ENCODE results near the gene FCHSD1. TPM values are rescaled to one million over a fixed set of nuclear protein-coding genes. Genes with fewer than 3 reads are reported as not detected.

Gene FCHSD1
- polyA plus RNA-seq, 1 of the 3 experiments (the other 2 are of a cell fraction) = 49.2 TPM

- ChIA-PET CTCF (interaction anchor here (0.6 to 16.8 kb wide), 55 partner anchors 9 to 334 kb away, joined by 3 to 451 read pairs (median 5); partner anchors contain the start of genes ARAP3, FCHSD1, HDAC3 and PCDH1), POLR2A (interaction anchor here (1.0 to 1.4 kb wide), 4 partner anchors 19 to 251 kb away, joined by 3 to 4 read pairs (median 4); partner anchors contain the start of gene DELE1)
- Histone ChIP-seq H3K27ac (ENCODE audit: low read depth in 2 of 2, low read length in 1 of 2) (no peak overlapping the region), H3K27me3 (ENCODE audit: insufficient read depth) (peaks cover 26% of the 10 kb centered on the region), H3K4me2 (no peak overlapping the region), H3K4me1 (ENCODE audit: control insufficient read depth in 1 of 2, insufficient read depth in 2 of 2, low read depth in 1 of 2, low read length in 1 of 2) (peaks cover 0 to 21% of the 10 kb centered on the region in 2 experiments; a peak in 2 of 4 replicates), H3K9me3 (no peaks in the 10 kb centered on the region), H3F3A (replicated peaks; ENCODE audit: insufficient read depth) (no peaks in the 10 kb centered on the region), H4K20me1 (ENCODE audit: insufficient read depth) (no peaks in the 10 kb centered on the region), H3K9ac (no peak overlapping the region), H3K36me3 (replicated peaks in 1 of 2; ENCODE audit: control insufficient read depth in 1 of 2, insufficient read depth in 2 of 2, low read length in 1 of 2) (no peaks in the 10 kb centered on the region), H3K9me2 (no peaks in the 10 kb centered on the region), H3K79me2 (ENCODE audit: insufficient read depth) (no peaks in the 10 kb centered on the region), H2AFZ (ENCODE audit: low read depth) (no peak overlapping the region), H3K4me3 (ENCODE audit: low read depth in 2 of 2, low read length in 1 of 2) (no peak overlapping the region)
- no peak for DNase-seq
- TF ChIP-seq NFIC (IDR thresholded peaks at IDR 0.05; ENCODE audit: borderline replicate concordance) = no peak
- TF ChIP-seq RAD21 (IDR thresholded peaks at IDR 0.05; ENCODE audit: low read length) = no peak
- 56% methylated on average over 9 of the region's 9 CpGs for WGBS (ENCODE audit: low lambda C conversion rate)
These were observed 40.2 kb upstream of the FCHSD1 start for GRCh38 chr5:141691286-141691866.

DNA sequence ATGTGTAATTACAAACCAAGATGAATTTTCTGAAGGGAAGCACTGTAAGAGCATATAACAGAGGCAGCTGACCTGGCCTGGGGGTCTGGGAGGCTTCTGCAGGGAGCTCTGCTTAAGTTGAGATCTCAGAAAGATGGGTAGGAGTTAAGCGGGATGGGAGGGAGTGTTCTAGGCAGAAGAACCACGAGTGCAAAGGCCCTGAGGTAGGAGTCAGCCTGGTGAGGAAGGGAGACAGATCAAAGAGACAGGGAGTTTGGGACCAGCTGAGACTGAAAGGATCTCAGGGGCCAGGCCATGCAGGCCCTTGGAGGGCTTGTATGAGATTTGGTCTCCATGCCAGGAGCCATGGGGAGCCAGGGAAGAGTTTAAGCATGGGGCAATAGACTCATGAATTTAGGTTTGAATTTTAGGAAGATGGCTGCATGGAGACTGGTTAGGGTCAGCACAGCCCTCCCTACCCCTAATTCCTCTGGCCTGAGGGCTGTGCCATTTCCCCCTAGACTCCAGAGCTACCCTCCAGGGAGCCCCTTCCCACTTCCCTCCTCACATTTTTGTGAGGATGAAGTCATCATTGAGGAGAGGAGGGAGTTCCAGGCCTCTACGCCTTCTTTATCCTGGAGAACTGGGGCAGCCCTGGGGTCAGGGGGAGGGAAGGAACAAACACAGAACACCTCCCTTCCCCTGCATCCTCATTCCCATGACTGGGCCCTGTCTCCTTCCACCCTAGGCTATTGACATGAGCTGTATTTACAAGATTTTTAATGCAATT is 35.6 kb upstream of the FCHSD1 start:
- DNase-seq = no peak
- WGBS (ENCODE audit: low lambda C conversion rate) = 91% methylated on average over 3 of the region's 3 CpGs
- Histone ChIP-seq H3K9me3 (no peaks in the 10 kb centered on the region), H4K20me1 (ENCODE audit: insufficient read depth) (no peaks in the 10 kb centered on the region), H3K27me3 (ENCODE audit: insufficient read depth) (peaks cover 19% of the 10 kb centered on the region; the same call in 1 of the 2 replicates), H3K79me2 (ENCODE audit: insufficient read depth) (no peaks in the 10 kb centered on the region), H3K9ac (no peak overlapping the region), H3F3A (replicated peaks; ENCODE audit: insufficient read depth) (peaks cover 14% of the 10 kb centered on the region), H3K27ac (ENCODE audit: low read depth in 2 of 2, low read length in 1 of 2) (no peak overlapping the region), H3K4me3 (ENCODE audit: low read depth in 2 of 2, low read length in 1 of 2) (no peak overlapping the region), H3K4me1 (ENCODE audit: control insufficient read depth in 1 of 2, insufficient read depth in 2 of 2, low read depth in 1 of 2, low read length in 1 of 2) (peaks cover 4 to 18% of the 10 kb centered on the region in 2 experiments; a peak in 3 of 4 replicates), H2AFZ (ENCODE audit: low read depth) (no peak overlapping the region), H3K4me2 (no peak overlapping the region), H3K36me3 (replicated peaks in 1 of 2; ENCODE audit: control insufficient read depth in 1 of 2, insufficient read depth in 2 of 2, low read length in 1 of 2) (no peaks in the 10 kb centered on the region), H3K9me2 (no peaks in the 10 kb centered on the region)
- ChIA-PET POLR2A (no interaction called here), CTCF (interaction anchor here (0.7 to 5.5 kb wide), 6 partner anchors 22 to 273 kb away, joined by 3 to 20 read pairs (median 7); partner anchors contain the start of gene PCDH1)
- TF ChIP-seq CHD2 (IDR thresholded peaks at IDR 0.05; ENCODE audit: low read length, partially characterized antibody) = no peak
- no peak for TF ChIP-seq TCF12 (IDR thresholded peaks at IDR 0.05)
- no peak for TF ChIP-seq USF1 (IDR thresholded peaks at IDR 0.05; ENCODE audit: borderline replicate concordance, low read depth)
- TF ChIP-seq, protein P1, sequence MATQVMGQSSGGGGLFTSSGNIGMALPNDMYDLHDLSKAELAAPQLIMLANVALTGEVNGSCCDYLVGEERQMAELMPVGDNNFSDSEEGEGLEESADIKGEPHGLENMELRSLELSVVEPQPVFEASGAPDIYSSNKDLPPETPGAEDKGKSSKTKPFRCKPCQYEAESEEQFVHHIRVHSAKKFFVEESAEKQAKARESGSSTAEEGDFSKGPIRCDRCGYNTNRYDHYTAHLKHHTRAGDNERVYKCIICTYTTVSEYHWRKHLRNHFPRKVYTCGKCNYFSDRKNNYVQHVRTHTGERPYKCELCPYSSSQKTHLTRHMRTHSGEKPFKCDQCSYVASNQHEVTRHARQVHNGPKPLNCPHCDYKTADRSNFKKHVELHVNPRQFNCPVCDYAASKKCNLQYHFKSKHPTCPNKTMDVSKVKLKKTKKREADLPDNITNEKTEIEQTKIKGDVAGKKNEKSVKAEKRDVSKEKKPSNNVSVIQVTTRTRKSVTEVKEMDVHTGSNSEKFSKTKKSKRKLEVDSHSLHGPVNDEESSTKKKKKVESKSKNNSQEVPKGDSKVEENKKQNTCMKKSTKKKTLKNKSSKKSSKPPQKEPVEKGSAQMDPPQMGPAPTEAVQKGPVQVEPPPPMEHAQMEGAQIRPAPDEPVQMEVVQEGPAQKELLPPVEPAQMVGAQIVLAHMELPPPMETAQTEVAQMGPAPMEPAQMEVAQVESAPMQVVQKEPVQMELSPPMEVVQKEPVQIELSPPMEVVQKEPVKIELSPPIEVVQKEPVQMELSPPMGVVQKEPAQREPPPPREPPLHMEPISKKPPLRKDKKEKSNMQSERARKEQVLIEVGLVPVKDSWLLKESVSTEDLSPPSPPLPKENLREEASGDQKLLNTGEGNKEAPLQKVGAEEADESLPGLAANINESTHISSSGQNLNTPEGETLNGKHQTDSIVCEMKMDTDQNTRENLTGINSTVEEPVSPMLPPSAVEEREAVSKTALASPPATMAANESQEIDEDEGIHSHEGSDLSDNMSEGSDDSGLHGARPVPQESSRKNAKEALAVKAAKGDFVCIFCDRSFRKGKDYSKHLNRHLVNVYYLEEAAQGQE (IDR thresholded peaks at IDR 0.05; ENCODE audit: low read depth, low read length) = no peak
- no peak for TF ChIP-seq JUND (IDR thresholded peaks at IDR 0.05)
- TF ChIP-seq RXRA (IDR thresholded peaks at IDR 0.05; ENCODE audit: borderline replicate concordance, low read depth) = no peak
- no peak for TF ChIP-seq TAF1 (IDR thresholded peaks at IDR 0.05; ENCODE audit: borderline replicate concordance, low read depth, low read length)
- no peak for TF ChIP-seq NFIC (IDR thresholded peaks at IDR 0.05; ENCODE audit: borderline replicate concordance)
- TF ChIP-seq NRF1 (IDR thresholded peaks at IDR 0.05; ENCODE audit: low read depth, low read length) = no peak
- TF ChIP-seq CTCF (IDR thresholded peaks at IDR 0.05) = no peak
- TF ChIP-seq MAX (IDR thresholded peaks at IDR 0.05; ENCODE audit: low read depth) = no peak
- no peak for TF ChIP-seq POLR2AphosphoS5 (IDR thresholded peaks at IDR 0.05; ENCODE audit: low read depth, low read length)
